Ramos (cell line): ENCODE data around the gene CHST7.

Experiments used
- in situ Hi-C: fragments of 300-500 bp; cut with MboI; formaldehyde crosslinking; loops from one replicate; pipeline ENCODE4 v1.14.3; 2022; ENCODE audit warnings: low sequenced_read_pairs; ENCODE audit not compliant: unreplicated experiment

The CHST7 gene

DNA sequence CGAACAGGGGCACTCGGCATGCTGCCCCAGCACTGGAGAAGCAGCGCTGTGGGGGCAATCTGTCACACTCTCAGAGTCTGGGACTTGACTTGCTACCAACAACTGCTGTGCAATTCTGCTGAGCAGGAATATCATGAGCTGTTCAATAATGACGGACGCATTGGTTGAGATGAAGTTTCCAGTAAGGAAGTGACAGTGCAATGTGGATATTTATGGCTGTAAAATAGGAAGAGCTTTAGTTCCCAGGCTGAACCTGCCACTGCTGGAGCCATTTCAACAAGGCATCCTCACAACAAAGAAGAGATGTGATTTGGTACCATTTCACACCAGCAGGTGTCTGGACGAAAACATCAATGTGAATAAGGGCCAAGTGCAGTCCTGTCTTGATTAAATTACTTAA, 24.2 kb downstream of the CHST7 start:
- in situ Hi-C loops = no loop called here

- in situ Hi-C loops = no loop called here
These were observed 25.5 kb downstream of the CHST7 start for GRCh38 chrX:46599051-46599560.

- in situ Hi-C loops = no loop called here
These were observed 27.7 kb downstream of the CHST7 start for GRCh38 chrX:46601283-46601682.

- in situ Hi-C loops = no loop called here
These were observed 29.0 kb downstream of the CHST7 start for GRCh38 chrX:46602468-46603102.

DNA sequence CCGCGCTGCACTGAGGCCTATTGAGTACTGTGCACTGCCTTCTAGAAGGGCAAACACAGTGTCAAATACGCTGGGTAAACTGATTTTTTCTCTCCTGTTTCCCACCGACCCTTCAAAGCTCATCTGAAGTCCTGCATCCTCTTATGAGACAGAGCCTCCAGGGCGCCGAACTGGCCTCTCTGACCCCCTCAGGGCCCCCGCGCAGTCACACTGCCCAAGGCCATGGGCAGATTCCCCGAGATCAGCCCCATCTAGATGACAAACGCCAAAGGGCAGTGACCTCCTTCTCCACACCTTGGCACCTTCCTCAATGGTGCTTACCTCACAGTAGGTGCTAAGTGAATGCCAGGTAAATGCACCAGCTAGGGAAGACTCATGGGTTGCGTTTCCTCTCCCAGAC, 34.4 kb downstream of the CHST7 start:
- in situ Hi-C loops = no loop called here

DNA sequence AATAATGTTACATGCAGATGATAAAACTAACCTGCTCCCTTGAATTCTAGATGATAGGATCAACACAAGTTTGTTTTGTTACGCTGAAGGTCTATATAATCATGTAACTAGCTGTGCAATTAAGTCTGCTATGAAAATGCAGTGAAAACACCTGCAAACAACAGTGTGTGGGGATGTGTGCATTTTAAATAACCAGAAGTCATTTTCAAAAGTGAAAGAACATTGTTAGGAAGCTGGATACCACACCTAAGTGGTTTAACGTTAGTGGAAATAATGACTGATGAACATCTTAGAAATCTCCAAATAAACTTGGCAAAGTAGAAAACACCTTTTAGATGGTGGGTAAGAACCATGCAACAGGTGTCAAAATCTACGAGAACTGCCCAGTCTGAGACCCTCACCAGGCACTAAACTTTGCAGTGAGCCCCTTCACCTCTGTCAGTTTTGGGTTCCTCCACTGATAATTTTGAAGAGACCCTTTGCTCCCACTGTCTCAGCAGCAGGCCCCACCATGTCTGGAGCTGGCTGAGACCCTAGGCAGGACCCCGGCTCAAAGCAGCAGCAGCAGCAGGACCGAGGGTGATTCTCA, 36.6 kb downstream of the CHST7 start:
- in situ Hi-C loops = no loop called here

- in situ Hi-C loops = no loop called here
These were observed 38.2 kb downstream of the CHST7 start for GRCh38 chrX:46611658-46612362.

GRCh38 chrX:46617906-46618305, 44.3 kb downstream of the CHST7 start:
- in situ Hi-C loops = no loop called here

GRCh38 chrX:46618947-46619346, 45.4 kb downstream of the CHST7 start:
- in situ Hi-C loops = no loop called here

DNA sequence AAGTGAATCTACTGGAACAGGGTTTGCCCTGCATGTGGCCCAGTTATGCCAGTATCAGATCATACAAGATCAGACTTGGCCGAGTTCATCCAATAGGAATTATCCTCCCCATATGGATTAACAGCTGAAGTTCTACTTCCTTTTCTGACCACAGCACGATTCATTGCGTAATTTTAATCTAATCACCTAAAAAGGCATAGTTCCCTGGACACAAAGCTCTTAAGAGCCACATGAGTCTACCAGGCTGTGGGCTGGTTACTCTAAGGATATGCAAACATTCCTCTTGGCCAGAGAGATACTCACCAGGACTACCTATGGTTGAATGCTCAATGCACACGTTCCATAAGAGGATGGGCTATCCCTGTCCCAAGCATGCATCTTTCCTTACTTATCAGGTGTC, 46.9 kb downstream of the CHST7 start:
- in situ Hi-C loops = no loop called here

GRCh38 chrX:46621572-46621971, 48.0 kb downstream of the CHST7 start:
- in situ Hi-C loops = no loop called here

- in situ Hi-C loops = no loop called here
These were observed 50.7 kb downstream of the CHST7 start for GRCh38 chrX:46624090-46624786.

DNA sequence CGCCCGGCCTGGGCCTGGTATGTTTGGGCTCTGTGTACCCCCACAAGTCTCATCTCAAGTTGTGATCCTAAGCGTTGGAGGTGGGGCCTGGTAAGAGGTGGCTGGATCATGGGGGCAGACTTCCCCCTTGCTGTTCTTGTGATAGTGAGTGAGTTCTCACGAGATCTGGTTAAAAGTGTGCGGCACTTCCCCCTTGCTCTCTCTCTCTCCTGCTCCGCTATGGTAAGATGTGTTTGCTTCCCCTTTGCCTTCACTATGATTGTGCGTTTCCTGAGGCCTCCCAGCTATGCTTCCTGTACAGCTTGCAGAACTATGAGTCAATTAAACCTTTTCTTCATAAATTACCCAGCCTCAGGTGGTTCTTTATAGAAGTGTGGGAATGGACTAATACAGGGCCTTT, 53.0 kb downstream of the CHST7 start:
- in situ Hi-C loops = no loop called here

DNA sequence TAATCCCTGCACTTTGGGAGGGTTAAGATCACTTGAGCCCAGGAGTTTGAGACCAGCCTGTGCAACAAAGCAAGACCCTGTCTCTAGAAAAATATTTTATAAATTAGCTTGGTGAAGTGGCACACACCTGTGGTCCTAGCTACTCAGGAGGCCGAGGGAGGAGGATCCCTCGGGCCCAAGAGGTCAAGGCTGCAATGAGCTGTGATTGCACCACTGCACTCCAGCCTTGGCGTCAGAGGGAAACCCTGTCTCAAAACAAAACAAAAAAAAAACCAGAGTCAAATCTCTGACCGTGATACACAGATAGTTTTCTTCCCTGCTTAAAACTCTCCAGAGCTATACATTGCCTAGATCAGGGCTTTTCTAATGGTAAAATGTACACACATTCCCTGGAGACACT, 53.5 kb downstream of the CHST7 start:
- in situ Hi-C loops = no loop called here

DNA sequence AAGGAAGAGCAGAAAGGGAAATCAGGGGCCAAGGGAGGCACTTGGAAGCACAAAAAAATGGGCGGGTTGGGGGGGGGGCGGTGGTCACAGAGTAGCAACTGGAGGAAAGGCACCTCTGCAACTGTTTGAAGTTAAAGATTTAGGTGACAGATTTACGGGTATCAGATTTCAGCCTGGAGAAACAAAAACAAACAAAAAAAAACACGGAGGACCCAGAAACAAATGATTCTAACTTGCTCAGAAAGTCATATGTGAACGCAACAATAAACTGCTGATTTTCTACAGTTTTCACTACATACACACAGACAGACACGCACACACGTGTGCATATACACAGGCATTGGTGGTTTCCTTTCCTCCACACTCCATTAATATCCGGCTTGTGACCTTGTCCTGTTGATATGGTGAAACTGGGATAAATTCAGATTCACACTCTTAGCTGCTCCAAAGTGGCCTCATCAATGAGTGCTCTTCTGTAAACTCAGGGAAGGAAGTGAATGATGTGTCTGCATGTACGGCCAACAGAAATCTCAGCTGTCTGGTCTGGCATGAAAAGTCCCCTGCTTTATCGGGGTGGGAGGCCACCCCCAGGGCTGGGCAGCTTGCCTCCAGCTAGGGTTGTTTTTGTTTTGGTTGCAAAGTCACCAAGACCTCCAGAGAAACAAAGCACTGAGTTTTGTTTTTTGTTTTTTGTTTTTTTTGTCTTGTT, 54.3 kb downstream of the CHST7 start:
- in situ Hi-C loops = no loop called here

- in situ Hi-C loops = no loop called here
These were observed 55.2 kb downstream of the CHST7 start for GRCh38 chrX:46628460-46629371.

DNA sequence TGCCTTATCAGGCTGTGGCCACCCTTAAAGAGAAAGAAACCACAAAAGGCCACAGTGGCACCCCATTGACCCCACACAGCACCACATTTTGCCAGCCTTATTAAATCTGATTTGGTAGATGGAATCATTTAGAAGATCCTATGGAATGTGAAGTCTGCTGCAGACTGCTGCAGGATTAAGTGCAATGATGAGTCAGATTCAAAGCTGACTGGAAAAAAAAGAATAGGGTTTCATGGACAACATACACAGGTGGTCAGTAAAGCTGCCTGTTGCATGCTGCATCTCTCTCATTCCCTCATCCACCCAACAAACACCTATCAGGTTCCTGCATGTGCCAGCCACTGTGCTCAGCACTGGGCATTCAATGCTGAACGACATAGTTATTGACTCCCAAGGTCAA, 56.6 kb downstream of the CHST7 start:
- in situ Hi-C loops = no loop called here

GRCh38 chrX:46634577-46634976, 61.0 kb downstream of the CHST7 start:
- in situ Hi-C loops = no loop called here

DNA sequence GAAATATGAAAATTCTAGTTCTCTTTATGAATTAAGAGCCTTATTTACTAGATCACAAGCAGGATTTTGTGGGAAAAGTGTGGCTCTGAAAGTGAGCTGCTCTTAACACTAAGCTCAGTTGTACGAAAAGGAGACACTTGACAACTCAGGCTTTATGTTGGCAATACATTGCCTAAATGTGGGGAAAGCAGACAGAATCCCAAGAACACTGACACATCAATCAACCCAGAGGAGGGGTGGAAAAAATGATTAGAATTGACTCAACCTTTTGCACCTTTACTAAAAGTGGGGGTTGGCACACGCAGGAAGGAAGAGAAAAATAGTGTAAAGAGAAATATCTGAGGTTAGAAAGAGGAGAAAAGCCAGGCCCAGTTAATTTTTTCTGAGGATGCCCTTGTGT, 61.6 kb downstream of the CHST7 start:
- in situ Hi-C loops = no loop called here
